Stimulated activated CD8-positive, alpha-beta memory T cell treated with anti-CD3 and anti-CD28 coated beads, Interleukin-12 subunit alpha, Interleukin-12 subunit beta, amount 100 ng/mL, for 1 hour (primary cell): ENCODE measurements around the gene CHST11.

Source experiments
- DNase-seq: peaks from one replicate; pipeline ENCODE4 v3.0.0-alpha.2; 2020; ENCODE audit warnings: low read depth

The CHST11 gene

DNA sequence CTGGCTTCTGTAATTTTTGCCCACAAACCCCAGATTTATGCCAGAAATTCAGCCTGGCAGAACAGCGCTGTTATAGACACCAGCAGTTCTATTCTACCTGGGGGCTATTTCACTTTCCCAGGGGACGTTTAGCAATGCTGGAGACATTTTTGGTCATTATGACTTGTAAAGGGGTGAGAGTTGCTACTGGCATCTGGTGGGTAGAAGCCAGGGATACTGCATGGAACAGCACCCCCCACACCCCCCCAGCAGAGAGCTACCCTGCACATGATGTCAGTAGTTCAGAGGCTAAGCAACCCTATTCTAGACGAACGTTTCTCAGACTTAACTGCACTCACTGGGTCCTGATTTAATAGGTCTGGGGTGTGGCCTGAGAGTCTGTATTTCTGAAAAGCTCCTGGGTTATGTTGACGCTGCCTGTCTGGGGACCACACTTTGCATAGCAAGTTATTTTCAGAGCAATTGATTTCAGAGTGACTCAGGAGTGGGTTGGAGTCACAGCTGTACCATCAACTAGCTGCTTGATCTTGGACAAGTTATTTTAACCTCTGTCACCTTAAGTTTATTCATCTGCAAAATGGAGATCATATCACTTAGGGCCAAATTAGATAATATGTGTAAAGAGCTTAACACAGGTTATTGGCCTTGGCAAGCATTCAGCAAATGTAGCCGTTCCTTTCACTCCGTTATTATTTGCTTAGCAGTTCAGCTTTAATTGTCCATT is 48.5 kb downstream of the CHST11 start:
- DNase-seq, result no peak

DNA sequence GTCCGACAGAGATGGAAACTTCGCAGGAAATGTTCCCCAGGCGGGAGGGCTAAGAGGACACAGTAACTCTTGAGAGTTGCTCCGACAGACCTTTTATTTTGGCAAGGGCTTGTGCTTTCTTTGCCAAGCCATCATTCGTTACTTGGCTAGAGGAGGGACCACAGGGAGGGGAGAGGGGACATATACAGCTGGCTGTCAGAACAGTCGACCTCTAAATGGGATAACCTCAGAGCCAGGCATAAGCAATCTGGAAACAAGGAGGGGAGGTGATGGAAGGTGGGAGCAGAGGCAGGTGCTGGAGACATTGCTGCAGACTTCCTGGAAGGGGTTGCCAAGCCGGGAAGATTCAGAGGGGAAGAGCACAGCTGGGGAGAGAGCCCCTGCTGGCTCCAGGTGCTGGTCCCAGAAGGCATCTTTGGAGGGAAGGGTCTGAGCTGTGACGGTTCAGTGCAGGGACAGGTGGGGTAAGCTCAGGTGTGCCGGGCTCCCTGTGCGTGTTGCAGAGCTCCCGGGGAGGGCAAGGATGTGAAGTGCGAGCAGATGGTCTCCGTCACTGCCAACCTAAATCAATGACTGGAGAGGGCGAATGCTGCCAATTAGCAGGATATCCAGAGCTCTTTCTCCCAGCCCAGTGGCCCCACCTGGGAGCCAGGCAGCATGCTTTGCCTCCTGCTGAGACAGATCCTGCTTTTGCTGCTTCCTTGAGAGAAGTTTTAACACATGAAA is 50.1 kb downstream of the CHST11 start:
- no peak for DNase-seq

- no peak for DNase-seq
Observed at GRCh38 chr12:104507672-104508071, 50.9 kb downstream of the CHST11 start.

GRCh38 chr12:104508752-104509446 is 52.2 kb downstream of the CHST11 start:
- no peak for DNase-seq

GRCh38 chr12:104510145-104510872 is 53.6 kb downstream of the CHST11 start:
- no peak for DNase-seq

DNA sequence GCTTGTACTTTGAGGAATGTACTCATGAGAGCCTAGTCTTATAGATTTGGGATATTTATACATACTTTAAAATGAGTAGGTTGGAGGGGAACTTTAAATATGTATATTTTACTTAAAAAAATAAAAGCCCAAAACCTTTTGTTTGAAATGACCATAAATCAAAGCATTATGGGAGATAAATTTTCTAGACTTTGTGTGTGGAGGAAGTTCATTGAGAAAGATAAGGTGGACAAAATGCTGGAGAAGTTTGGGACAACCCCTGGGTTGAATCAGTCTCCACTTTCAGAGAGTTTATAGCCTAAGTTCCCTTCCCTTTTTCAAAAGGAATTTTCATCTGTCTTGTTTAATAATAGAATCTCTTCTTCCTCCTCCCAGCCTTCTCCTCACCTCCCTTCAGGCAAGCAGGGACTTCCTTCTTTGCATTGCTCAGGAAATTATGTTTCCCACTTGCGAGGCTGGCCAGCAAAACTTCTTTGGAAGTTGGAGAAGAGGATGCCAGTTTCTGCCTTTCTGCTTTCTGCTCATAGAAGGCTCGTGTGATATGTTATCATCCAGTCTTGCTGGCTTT is 54.2 kb downstream of the CHST11 start:
- no peak for DNase-seq

GRCh38 chr12:104513681-104514080 is 56.9 kb downstream of the CHST11 start:
- DNase-seq, result no peak

DNA sequence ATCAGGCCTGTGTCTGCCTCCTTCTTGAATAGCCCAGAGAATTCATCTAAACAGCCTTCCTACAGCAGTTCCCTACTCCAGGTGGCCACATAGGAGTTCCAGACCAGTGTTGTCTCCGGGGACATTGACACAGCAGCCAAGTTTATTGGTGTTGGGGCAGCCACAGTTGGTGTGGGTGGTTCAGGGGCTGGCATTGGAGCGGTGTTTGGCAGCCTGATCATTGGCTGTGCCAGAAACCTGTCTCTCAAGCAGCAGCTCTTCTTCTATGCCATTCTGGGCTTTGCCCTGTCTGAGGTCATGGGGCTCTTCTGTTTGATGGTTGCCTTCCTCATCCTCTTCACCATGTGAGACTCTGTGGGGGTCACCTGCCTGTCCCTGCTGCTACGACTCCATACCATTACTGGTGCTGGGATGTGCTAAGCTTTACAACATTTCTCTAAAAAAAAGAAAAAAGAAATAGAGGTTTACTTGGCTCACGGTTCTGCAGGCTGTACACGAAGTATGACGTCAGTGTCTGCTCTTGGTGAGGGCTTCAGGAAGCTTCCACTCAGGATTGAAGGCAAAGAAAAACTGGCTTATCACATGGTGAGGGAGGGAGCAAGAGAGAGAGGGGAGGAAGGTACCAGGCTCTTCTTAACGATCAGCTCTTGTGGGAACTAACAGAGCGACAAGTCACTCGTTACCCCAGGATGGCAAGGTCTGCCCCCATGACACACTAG is 57.5 kb downstream of the CHST11 start:
- DNase-seq, result no peak

GRCh38 chr12:104515899-104516298 is 59.2 kb downstream of the CHST11 start:
- no peak for DNase-seq

DNA sequence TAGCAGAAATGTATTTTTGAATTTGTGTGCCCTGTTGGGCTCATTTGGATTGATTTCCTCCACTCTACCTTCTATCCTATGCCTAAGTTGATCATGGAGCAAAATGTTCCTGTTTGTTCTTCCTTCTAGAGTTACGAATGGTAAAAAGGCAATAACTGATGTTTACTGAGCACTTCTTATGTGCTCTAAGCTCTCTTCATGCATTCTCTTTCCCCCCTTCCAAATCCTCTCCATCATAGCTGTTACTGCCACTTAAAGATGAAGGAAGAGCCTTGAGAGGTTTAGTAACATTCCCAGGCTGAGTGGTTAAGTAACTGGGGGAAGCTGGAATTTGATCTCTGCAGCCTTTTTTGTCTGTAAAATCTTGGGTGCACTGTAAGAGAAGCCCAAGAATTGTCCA is 60.1 kb downstream of the CHST11 start:
- DNase-seq, result no peak

DNA sequence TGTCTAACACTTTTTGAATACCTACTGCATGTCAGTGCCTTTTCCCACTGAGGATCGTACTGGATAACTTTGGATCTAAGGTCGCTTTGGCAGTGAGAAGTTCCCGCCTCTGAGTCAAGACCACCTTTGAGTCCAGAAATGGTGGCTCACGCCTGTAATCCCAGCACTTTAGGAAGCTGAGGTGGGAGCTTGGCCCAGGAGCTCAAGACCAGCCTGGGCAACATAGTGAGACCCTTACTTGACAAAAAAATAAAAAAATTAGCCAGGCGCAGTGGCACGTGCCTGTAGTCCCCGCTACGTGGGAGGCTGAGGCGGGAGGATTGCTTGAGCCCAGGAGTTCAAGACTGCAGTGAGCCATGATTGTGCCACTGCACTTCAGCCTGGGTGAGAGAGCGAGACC is 61.1 kb downstream of the CHST11 start:
- no peak for DNase-seq

DNA sequence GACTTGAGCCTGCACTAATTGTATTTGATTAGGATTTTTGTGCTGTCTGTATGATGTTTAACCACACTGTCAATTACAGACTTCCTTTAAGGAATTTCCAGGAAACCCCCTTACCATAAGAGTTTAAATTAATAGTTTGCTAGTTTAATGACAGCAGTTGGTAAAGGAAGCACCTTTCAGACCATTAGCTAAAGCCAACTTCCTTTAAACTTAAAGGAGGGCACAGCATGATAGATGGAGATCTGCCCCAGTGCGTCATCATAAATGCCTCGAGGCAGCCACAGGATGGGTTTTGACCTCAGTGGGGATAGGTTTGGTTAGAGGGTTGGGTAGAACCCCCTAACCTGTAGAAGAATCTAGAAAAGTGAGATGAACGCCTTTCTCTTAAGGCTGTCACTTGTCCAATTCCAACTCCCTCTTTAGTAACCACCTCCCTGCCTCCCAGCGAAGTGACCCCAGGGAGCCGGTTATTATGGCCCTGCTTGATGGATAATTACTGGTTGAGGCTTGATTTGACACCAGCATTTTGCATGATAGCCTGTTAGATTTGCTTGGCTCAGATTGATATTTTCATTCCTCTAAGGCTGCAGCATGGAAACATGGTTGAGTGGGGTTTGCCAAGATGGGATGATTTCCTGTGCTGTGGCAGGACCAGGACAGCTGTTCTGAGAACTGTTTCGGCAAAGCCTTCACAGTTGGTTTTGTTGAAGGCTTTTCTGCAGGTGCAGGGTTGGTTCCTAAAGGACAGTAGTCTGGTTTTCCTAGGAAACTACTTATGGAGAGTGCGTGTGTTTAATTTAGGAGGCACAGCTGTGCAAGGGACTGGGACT is 62.7 kb downstream of the CHST11 start:
- peak; percentile 39 for DNase-seq

DNA sequence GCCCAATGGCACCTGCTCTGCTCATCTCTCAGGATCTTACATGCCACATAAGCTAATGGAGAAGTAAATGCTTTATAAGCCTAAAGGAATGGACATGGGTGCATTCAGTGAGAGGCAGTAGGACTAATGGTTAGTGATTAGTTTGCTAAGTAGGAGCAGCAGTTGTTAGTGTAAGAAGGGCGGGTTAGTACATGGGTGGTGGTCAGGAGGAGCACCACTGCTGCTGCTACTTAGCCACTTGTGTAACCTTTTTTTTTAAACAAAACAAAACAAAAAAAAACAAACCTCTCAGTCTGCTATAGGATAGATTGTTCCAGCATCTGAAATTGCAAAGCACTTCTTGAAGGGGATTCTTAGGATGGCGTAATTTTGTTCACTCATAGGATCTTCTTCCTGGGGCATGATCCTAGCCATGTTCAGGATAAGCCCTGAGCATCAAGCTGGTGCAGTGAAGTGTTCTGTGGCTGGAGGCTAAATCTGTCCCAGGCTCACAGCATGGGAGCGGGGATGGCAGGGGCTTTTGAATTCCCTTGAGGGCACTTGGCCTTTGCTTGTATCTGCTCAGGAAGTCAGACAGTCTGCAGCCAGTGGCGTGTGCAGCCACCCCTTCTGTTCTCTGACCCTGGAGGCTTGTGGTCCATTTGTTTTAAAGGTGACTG is 63.6 kb downstream of the CHST11 start:
- DNase-seq, result no peak

- no peak for DNase-seq
Observed at GRCh38 chr12:104521731-104522130, 65.0 kb downstream of the CHST11 start.

GRCh38 chr12:104522985-104523722 is 66.4 kb downstream of the CHST11 start:
- no peak for DNase-seq

- DNase-seq, result no peak
Observed at GRCh38 chr12:104524034-104524832, 67.5 kb downstream of the CHST11 start.

- DNase-seq, result no peak
Observed at GRCh38 chr12:104526320-104526719, 69.6 kb downstream of the CHST11 start.

- DNase-seq, result no peak
Observed at GRCh38 chr12:104526751-104527150, 70.0 kb downstream of the CHST11 start.
